Activated T-helper 2 cell treated with anti-CD3 and anti-CD28 coated beads, Interferon-gamma antibody, Interleukin-2, Interleukin-4, amounts not matched to agents 10 μg/mL and 5 μg/mL and 100 μg/mL, durations not matched to agents 14 hours and 24 hours and 36 hours (primary cell): Measurements from ENCODE around the gene MLLT3. TPM values are rescaled to one million over a fixed set of nuclear protein-coding genes. Genes with fewer than 3 reads are reported as not detected.

Source experiments
- DNase-seq: peaks from one replicate; pipeline ENCODE4 v3.0.0; 2021; ENCODE audit warnings: low spot score
- H3K27ac Mint-ChIP-seq: one replicate; pipeline ENCODE4 v1.8.0; 2021; ENCODE audit warnings: mixed read lengths
- H3K27me3 Mint-ChIP-seq: one replicate; pipeline ENCODE4 v1.8.0; 2021; ENCODE audit warnings: low read depth, mixed read lengths
- H3K36me3 Mint-ChIP-seq: one replicate; pipeline ENCODE4 v1.8.0; 2021; ENCODE audit warnings: low read depth, mixed read lengths
- H3K4me1 Mint-ChIP-seq: one replicate; pipeline ENCODE4 v1.8.0; 2021; ENCODE audit warnings: low read depth, mixed read lengths
- H3K4me3 Mint-ChIP-seq: one replicate; pipeline ENCODE4 v1.8.0; 2021; ENCODE audit warnings: low read depth, mild to moderate bottlenecking, moderate library complexity, mixed read lengths
- H3K9me3 Mint-ChIP-seq: one replicate; pipeline ENCODE4 v1.8.0; 2021; ENCODE audit warnings: mixed read lengths
- intact Hi-C: fragments of 100-400 bp; cut with micrococcal nuclease; formaldehyde crosslinking; loops from one replicate; pipeline ENCODE4 v1.15.1; 2023
- total RNA-seq: library from RNA; stranded (reverse); gene quantifications from 2 replicates; pipeline ENCODE4 v1.2.3, GENCODE V29; 2022

MLLT3 gene
- total RNA-seq, 1 donor from 2014 or later, result 22.4 TPM

DNA sequence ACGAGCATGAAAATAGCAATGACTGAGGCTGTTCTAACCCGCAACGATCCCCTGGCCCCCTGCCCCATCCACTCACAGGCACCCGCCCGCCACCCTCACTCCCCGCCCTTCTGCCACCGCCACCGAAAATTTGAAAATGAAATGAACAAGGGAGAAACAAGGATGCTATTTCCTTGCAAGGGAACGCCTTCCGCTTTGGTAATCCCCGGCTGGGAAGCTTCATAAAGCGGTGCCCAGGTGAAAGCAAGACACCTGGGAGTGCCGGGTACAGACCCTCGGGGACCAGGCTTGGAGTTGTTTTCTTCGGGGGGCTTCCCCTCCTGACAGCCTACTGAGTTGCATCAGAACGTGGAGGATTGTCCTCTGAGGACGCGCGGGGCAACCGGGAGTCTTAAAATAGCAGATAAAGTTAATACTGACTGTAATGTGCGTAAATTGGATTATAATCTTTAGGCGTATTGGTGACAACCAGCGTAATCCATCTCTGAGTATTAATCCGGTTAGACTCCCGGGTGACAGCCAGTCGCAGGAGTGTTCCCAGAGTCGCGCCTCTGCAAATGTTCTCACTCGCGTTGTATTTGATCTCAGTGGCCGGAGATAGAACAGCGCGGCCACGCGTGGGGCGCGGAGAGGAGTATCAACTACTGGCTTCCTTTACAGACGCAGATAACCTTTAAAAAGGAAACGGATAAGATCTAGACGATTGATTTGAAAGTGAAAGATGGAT lies 885 bp upstream of the MLLT3 start:
- Mint-ChIP-seq H3K27ac (peak overlapping the region; percentile 92), H3K9me3 (no peaks in the 10 kb centered on the region), H3K36me3 (peaks cover 22% of the 10 kb centered on the region), H3K4me3 (peak overlapping the region; percentile 92), H3K4me1 (peaks cover 43% of the 10 kb centered on the region), H3K27me3 (no peaks in the 10 kb centered on the region)
- intact Hi-C loops, result loop anchor here (1.0 to 5.0 kb wide), 15 partner anchors 60 to 1496 kb away; partner anchors contain the start of genes FOCAD, HACD4 and PLIN2
- peak; percentile 65 for DNase-seq

DNA sequence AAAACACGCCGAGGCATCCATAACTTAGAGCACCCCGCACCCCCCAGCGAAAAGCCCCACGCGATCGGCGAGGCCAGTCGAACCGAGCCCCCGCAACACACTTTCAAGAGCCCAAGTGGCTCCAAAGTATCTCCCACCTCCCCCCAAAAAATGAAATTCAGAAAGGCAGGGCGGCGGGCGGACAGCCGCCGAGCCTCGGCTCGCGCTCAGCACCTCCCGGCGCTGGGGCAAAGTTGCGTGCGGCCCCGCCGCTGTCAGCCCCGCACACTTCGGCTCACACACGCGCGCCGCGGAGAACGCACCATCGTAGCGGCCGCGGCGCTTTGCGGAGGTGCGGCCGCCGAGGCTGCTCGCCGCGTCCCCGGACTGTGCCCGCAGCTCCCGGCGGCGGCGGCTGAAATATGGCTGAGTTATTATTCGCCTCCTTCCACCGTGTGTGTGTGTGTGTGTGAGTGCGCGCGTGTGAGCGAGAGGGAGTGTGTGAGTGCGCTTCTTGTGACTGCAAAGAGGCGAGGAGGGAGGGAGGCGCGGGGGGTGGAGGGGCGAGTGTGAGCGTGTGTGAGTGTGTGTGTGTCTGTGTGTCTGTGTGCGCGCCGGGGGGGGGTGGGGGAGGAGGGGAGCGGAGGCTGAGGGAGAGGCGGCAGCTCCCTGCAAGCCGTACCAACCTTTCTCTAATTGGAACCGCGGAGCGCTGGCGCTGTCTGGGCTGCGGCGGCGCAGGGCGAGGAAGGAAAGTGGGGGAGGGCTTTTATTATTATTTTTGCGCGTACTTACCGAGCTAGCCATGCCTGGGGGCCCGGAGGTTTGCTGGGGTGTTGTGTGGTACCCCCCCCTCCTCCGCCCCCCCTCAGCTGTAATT lies 599 bp downstream of the MLLT3 start:
- Mint-ChIP-seq H3K9me3 (no peaks in the 10 kb centered on the region), H3K36me3 (peaks cover 28% of the 10 kb centered on the region), H3K4me1 (peaks cover 48% of the 10 kb centered on the region), H3K27me3 (no peaks in the 10 kb centered on the region), H3K27ac (peak overlapping the region; percentile 94), H3K4me3 (peak overlapping the region; percentile 92)
- intact Hi-C loops, result loop anchor here (1.0 to 5.0 kb wide), 12 partner anchors 59 to 1494 kb away; partner anchors contain the start of gene PLIN2
- peak; percentile 57 for DNase-seq

DNA sequence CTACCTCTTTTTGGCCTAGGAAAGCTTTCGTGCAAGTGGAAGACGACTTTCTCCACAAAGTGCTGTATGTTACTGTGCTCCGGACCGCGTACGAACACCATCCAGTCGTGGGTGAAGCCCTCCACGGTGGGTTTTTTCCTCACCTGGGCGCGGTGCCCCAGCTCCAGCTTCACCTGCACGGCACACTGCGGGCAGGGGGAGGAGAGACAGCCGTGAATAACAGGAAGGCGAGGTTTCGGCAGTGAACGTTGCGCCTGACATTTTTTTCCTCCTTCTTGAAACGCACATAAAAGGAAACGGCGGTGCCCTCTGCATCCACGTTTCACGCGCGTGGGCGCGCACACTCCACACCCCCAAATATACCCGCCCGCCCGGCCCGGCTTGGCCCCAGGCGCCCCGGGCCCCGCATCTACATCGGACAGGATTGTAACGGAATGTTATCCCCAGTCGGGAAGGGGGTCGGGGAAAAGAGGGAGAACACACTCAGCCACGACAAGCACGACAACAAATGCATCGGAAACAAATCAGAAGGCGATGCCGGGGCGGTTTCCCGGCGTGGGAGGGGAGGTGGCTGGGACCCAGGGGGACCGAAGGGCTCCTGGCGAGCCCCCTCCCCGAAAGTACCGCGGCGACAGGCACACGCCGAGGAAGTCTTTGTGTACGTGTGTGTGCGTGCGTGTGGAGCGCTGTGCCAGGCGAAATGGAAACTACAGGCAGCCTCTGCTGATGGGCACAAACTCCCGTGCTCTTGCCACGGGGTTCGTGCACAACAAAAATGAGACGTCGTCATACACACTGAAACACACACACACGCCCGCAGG lies 1.4 kb downstream of the MLLT3 start:
- peak; percentile 24 for DNase-seq
- Mint-ChIP-seq H3K4me1 (peaks cover 52% of the 10 kb centered on the region), H3K4me3 (peak overlapping the region; percentile 92), H3K27me3 (no peaks in the 10 kb centered on the region), H3K9me3 (no peaks in the 10 kb centered on the region), H3K27ac (peak overlapping the region; percentile 94), H3K36me3 (peaks cover 31% of the 10 kb centered on the region)
- intact Hi-C loops, result loop anchor here (5.0 kb wide), 5 partner anchors 199 to 1494 kb away; partner anchors contain the start of gene PLIN2

DNA sequence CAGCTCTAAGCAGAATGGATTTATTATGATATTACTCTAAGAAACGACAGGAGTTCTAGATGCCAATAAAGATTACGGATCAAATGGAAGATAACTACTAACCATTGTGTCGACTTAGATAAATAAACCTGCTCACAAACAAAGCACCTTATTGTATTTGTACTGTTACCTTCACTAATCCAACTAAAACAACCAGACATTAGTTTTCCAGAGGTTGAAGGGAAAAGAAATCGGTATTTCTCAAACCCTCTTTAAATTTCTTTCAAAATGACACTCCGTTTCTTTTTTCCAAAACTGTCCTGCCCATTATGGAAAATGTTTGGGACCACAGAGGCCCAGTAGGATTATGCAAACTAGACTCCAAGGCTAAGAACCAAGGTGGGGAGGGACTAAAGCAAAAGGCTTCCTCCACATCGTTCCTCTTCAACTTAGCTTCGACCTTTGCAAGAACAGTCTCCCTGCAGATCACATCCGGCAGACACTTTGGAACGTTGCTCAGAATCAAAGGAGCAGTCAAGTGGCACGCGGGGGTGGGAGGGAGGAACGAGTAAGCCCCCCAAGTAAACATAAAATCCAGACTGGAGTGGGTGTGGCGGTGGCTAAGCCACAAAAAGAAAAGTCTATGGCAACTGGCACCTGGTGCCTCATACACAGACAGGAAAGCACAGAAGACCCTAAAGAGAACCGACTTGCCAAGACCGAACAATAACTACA lies 2.7 kb downstream of the MLLT3 start:
- peak overlapping the region; percentile 68 for H3K27ac Mint-ChIP-seq
- H3K36me3 Mint-ChIP-seq, result peaks cover 35% of the 10 kb centered on the region

DNA sequence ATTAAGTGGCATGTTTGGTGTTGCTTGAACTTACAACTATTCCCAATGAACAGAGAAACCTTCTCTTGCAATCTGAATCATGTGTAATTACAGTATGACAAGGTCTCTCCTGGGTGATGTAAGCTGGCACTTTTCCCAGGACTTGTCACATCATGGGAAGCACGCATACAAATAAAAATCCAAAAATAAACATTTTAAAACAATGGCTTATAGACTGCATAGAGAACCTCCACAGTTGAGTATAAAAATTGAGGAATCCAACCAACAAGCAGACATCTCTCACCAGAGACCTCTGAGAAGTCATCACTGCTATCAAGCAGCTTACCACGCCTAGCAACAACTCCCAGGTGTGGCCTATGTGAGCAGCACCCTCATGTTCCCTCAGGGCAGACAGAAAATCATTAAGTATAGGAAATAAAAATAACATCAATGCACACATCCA lies 3.9 kb downstream of the MLLT3 start:
- no peak for DNase-seq
- Mint-ChIP-seq H3K27me3 (no peaks in the 10 kb centered on the region), H3K27ac (no peak overlapping the region), H3K36me3 (peaks cover 37% of the 10 kb centered on the region), H3K4me1 (peaks cover 39% of the 10 kb centered on the region), H3K4me3 (no peak overlapping the region), H3K9me3 (no peaks in the 10 kb centered on the region)
- intact Hi-C loops, result no loop called here

More for the DNA sequence above, 2.7 kb downstream of the MLLT3 start:
- DNase-seq, result no peak
- Mint-ChIP-seq H3K9me3 (no peaks in the 10 kb centered on the region), H3K4me3 (peak overlapping the region; percentile 77), H3K4me1 (peaks cover 49% of the 10 kb centered on the region), H3K27me3 (no peaks in the 10 kb centered on the region)
- intact Hi-C loops, result loop anchor here (5.0 kb wide), 5 partner anchors 197 to 1492 kb away; partner anchors contain the start of gene PLIN2

DNA sequence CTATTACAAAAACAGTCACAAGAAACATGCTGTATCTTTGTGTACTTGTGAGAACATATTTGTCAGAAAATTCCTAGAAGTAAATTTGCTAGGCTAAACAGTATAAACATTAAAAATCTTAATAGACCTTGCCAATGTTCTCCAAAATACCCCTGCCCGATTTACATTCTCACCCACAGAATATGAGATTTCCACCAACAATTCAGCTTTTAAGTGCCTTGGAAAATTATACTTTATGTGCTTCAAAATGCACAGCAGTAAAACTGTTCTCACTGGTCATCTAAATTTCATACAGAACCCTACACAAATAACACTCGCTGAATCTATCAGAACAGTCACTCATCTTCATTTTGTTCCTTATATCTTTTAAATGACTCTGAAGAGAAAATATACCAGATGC lies 5.5 kb downstream of the MLLT3 start:
- H3K9me3 Mint-ChIP-seq, result no peaks in the 10 kb centered on the region
- no peak for DNase-seq
- no peak overlapping the region for H3K27ac Mint-ChIP-seq

DNA sequence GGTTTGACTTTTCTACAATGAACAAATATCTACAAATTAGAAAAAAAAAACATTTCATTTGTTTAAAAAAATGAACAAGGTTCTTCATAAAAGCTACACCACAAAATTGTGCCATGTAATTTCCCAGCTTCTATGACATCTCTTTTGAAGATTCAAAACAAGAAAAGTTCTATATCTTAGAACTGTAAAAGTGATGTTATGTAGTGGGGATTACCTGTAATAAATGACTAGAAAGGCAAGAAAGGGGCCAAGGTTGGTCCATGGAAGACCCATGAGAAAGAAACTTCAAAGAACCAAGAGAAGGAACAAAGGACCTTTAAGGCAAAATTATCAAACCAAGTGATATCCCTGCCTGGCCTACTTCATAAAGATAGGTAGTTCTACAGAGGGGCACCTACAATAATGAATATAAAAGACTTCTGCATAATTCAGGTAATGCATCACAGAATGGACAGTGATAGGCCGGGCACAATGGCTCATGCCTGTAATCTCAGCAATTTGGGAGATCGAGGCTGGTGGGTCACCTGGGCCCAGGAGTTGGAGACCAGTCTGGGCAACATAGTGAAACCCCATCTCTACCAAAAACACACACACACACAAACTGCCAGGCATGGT lies 7.6 kb downstream of the MLLT3 start:
- Mint-ChIP-seq H3K36me3 (peaks cover 32% of the 10 kb centered on the region), H3K4me3 (no peak overlapping the region), H3K27ac (no peak overlapping the region), H3K27me3 (no peaks in the 10 kb centered on the region), H3K9me3 (no peaks in the 10 kb centered on the region), H3K4me1 (peaks cover 45% of the 10 kb centered on the region)
- no peak for DNase-seq
- intact Hi-C loops, result no loop called here

More for the DNA sequence above, 5.5 kb downstream of the MLLT3 start:
- intact Hi-C loops, result no loop called here
- H3K36me3 Mint-ChIP-seq, result peaks cover 40% of the 10 kb centered on the region
- H3K4me3 Mint-ChIP-seq, result no peak overlapping the region
- H3K4me1 Mint-ChIP-seq, result peaks cover 41% of the 10 kb centered on the region
- no peaks in the 10 kb centered on the region for H3K27me3 Mint-ChIP-seq

DNA sequence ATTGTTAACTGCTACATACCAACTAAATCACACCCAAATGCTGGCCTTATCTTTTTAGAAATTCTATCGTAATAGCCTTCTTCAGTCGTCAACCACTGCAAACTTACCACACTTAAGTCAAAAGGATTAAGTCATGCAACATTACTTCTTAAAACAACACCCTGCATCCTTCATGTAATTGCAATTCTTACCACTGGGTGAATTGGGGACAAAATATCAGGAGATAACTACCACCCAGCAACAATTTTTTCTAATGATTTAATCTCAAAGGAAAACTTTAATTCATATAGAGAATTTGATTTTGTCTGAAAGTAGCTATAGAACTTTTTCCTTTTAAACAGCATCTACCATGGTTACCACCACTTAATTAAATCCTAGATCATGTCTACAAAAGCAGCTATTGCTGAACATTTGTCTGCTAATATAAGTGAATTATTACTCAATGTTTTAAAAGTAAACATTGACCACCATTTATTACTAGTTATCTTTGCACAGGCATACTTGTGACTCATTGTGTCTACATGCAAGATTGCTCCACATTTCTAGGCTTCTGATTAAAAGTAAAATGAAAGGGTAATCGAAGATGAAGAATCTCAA lies 10.5 kb downstream of the MLLT3 start:
- H3K27me3 Mint-ChIP-seq, result no peaks in the 10 kb centered on the region
- H3K4me1 Mint-ChIP-seq, result peaks cover 43% of the 10 kb centered on the region
- no peak overlapping the region for H3K4me3 Mint-ChIP-seq
- H3K9me3 Mint-ChIP-seq, result no peaks in the 10 kb centered on the region
- intact Hi-C loops, result no loop called here
- no peak overlapping the region for H3K27ac Mint-ChIP-seq
- peaks cover 15% of the 10 kb centered on the region for H3K36me3 Mint-ChIP-seq
- DNase-seq, result no peak

DNA sequence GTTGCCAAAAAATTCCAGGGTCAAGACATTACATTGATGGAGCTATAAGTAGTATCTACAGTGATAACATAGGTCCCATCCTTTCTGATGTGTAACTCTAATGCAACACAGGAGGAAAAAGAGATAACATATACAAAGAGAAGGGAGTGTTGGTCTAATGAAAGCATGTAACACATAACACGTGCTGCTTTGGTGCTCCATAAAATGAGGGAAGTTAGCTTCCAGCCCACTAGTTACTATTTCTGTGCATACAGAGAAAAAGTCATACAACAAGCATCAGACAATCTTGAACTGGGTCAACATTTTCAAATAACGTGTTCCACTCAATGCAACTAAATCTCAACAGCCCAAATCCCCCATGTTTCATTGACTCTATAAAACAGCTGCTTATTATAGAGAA lies 11.7 kb downstream of the MLLT3 start:
- Mint-ChIP-seq H3K27ac (no peak overlapping the region), H3K9me3 (no peaks in the 10 kb centered on the region), H3K4me3 (no peak overlapping the region), H3K36me3 (peaks cover 11% of the 10 kb centered on the region), H3K4me1 (peaks cover 46% of the 10 kb centered on the region), H3K27me3 (no peaks in the 10 kb centered on the region)
- DNase-seq, result no peak
- intact Hi-C loops, result no loop called here

DNA sequence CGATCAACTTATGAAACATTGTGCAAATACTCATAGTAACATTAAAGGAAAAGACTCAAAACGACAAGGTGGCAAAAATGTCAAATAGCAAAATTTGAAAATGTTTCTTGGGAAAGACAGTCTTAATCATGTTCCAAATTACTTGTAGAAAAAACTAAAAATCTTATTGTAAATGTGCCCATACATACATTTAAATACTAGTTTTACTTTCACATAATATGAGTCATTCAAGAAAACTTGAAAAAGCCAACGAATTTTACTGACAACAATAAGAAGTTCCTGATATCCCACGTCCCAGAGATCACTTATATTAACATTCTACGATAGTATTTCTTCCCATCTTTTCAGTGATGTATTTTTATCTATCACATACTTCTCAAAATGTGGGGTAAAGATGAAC lies 13.7 kb downstream of the MLLT3 start:
- Mint-ChIP-seq H3K4me1 (peaks cover 50% of the 10 kb centered on the region), H3K9me3 (no peaks in the 10 kb centered on the region), H3K27me3 (no peaks in the 10 kb centered on the region), H3K36me3 (peaks cover 5% of the 10 kb centered on the region), H3K4me3 (peak overlapping the region; percentile 41), H3K27ac (peak overlapping the region; percentile 20)
- intact Hi-C loops, result no loop called here
- DNase-seq, result no peak

DNA sequence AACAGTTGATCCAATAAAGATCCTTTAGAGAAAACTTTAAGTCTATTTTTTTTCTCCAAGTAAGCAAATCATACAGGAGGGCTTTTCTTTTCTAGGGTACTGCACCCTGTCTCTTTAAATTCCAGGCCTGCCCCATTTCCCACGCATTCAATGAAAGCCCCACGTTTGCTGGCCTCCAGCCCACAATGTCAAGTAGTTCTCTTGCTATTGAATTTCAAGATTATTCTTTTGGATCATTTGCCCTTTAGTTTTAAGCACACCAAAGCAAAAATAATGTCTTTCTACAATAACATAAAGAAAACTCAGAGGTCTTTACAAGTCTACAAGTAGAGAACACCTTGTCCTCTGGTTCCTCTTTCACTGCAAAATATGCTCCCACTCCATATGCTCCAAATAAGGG lies 15.6 kb downstream of the MLLT3 start:
- no peak overlapping the region for H3K4me3 Mint-ChIP-seq
- H3K27me3 Mint-ChIP-seq, result no peaks in the 10 kb centered on the region
- no peaks in the 10 kb centered on the region for H3K9me3 Mint-ChIP-seq
- no peak overlapping the region for H3K27ac Mint-ChIP-seq
- peaks cover 58% of the 10 kb centered on the region for H3K4me1 Mint-ChIP-seq
- intact Hi-C loops, result no loop called here
- DNase-seq, result no peak
- H3K36me3 Mint-ChIP-seq, result peaks cover 2% of the 10 kb centered on the region
